Left renal cortex interstitium (tissue), 4 donors: ENCODE measurements around the gene PTPN11. TPM values are rescaled to one million over a fixed set of nuclear protein-coding genes. Genes with fewer than 3 reads are reported as not detected.
"Not testable (repeated sequence)": the region's sequence is repeated elsewhere in the genome, so short reads cannot be mapped to it uniquely, and the experiment has no call there.

ENCODE experiments used
- DNase-seq, 4 donors: peaks; one replicate each; pipeline ENCODE4 v3.0.0-alpha.2; 2013; ENCODE audit warnings: low read depth in 4 of 4, low spot score in 2 of 4, missing footprints in 1 of 4
- polyA plus RNA-seq, 4 donors: library from polyadenylated mRNA; unstranded; fragments of 120-200 nt; gene quantifications; one replicate each; pipeline ENCODE4 v1.2.1, GENCODE V29; 2013; ENCODE audit not compliant: insufficient read length in 4 of 4

The PTPN11 gene
- 10 to 100 TPM; 71.7 to 85.5 (median 77.7) TPM for polyA plus RNA-seq

DNA sequence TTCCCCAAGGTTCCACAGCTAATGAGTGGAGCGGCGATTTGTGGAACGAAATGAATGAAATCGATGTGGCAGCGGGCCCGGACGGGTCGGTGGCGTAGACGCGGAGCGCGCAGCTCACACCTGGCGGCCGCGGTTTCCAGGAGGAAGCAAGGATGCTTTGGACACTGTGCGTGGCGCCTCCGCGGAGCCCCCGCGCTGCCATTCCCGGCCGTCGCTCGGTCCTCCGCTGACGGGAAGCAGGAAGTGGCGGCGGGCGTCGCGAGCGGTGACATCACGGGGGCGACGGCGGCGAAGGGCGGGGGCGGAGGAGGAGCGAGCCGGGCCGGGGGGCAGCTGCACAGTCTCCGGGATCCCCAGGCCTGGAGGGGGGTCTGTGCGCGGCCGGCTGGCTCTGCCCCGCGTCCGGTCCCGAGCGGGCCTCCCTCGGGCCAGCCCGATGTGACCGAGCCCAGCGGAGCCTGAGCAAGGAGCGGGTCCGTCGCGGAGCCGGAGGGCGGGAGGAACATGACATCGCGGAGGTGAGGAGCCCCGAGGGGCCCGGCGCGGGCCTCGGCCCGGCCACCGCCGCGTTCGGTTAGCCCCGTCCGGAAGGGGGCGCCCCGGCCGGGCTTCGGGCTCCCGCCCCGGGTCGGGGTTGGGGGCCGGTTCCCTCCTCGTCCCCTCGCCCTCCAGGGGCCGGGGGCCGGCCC, at the start of gene PTPN11:
TSS of gene PTPN11 (plus strand) at position 340 of the 689 bp plus-strand sequence. CDS start at position 505, 165 bp downstream.
- DNase-seq = peak; percentile 37 to 70 (median 60)

DNA sequence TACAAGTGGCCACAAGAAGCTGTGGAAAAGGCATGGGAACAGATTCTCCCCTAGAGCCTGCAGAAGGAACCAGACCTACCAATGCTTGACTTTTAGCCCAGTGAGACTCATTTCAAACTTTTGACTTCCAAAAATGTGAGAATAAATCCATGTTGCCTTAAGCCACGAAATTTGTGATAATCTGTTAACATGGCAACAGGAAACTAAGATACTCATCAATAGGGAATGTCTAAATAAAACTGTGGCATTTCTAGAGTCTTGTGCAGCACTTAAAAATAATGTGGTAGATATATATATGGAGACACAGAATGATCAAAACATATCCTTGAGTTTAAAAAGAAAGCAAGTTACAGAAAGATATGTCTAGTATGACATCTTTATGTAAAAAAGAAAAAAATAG, 48.5 kb upstream of the PTPN11 start:
- DNase-seq = no peak

DNA sequence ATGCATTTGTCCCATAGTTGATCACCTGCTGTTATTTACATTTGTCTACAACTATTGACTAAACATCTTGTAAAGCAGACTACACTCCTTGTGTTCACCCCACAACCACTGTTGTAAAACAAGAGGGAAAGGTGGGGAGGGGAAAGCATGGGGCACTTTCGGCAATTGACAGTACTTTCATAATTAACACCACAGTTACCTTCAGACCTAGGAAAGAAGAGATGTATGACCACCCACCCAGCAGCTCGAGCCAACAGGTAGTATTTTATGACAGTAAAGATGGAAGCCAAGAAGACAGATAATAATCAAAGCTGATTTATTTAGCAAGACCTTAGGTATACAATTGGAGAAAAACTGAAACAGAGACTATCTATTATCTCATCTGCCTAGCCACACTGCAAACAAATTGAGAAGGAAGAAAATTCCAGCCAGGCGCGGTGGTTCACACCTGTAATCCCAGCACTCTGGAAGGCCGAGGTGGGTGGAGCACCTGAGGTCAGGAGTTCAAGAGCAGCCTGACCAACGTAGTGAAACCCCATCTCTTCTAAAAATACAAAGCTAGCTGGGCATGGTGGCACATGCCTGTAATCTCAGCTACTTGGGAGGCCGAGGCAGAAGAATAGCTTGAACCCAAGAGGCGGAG, 47.8 kb upstream of the PTPN11 start:
- no peak for DNase-seq

DNA sequence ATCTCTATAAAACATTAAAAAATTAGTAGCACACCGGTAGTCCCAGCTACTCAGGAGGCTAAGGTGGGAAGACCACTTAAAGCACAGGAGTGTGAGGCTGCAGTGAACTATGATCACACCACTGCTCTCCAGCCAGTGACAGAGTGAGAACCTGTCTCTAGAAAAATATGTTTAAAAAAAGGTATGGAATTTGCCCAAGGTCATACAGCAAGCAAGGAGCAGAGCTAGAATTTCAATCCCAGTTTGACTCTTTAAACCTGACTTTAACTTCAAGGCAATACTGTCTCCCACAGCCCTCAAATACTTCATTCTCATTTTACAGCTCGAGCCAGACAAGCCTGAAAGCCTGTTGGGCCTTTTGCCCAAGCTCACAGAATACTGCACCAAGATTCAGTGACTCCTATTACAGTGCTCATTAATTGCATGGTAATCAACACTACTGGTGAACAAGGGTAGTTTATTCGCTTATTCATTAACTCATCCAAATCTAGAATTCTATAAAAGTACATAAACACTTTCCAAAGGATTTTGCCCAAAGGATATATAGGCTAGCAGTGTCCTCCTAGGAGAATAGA, 44.5 kb upstream of the PTPN11 start:
- no peak for DNase-seq

DNA sequence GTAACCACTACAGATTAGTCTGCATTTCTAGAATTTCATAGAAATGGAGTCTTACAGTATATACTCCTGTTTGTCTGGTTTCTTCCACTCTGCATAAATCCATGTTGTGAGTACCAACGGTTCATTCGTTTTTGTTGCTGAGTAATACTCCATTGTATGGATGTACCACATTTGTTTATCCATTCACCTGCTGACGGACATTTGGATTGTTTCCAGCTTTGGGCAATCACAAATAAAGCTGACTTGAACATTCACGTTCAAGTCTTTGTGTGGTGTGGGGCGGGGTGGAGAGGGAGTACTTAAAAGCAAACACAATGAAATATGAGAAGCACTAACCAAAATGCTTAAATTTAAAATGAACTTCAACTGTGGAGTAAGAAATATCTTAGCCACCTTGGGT, 43.6 kb upstream of the PTPN11 start:
- no peak for DNase-seq

DNA sequence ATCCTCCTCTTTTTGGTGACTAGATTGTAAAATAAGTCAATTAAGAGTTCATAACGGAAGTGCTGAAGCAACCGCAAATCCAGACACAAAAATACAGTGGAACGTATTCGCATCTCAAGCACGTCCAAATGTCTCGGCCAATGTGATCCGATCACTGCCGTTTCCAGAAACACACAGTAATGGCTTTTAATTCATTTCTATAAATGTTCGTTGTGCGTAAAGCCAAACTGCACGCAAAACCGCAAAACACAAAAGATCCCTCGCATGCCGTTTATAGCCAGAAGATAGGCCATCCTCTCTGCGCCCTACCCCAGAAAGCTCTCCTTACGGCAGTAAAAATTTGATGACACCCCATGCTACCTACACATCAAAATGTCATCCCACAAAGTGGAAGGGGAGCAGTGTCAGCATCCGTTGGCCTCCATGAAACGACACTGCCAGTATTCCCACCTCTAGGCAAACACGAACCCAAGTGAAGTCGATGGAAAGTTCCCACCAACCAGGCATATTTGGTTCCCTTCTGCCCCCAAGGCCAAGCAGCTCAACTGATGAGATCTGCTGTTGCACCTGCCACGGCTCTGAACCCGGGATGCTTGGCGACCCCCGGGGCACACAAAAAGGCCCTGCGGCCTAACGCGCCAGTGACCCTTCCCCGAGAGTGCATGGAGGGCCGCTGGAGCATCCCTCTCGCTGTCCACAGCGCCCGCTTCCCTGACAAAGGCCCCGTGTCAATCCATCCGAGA, 37.9 kb upstream of the PTPN11 start:
- no peak for DNase-seq

DNA sequence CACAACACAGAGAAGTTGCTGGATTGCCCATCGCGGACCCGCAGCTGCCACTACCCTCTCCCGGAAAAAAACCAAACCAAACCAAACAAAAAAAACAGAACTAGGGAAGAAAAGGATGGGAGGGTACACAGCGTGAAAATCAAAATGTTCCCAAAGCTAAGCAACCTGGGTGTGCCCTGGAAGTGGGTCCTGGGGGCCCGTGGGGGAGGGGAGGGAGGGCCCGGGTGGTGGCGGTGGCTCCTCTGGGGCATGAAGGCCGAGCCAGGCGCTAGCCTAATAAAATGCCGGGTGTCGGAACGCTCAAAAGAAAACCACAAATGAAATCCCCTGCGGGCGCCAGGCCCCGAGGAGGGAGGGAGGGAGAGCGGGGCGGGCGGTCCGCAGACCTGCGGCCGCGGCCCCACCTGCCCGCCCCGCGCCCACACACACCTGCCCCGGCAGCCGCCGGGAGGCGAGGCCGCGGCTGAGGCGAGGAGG, 37.3 kb upstream of the PTPN11 start:
- no peak for DNase-seq

DNA sequence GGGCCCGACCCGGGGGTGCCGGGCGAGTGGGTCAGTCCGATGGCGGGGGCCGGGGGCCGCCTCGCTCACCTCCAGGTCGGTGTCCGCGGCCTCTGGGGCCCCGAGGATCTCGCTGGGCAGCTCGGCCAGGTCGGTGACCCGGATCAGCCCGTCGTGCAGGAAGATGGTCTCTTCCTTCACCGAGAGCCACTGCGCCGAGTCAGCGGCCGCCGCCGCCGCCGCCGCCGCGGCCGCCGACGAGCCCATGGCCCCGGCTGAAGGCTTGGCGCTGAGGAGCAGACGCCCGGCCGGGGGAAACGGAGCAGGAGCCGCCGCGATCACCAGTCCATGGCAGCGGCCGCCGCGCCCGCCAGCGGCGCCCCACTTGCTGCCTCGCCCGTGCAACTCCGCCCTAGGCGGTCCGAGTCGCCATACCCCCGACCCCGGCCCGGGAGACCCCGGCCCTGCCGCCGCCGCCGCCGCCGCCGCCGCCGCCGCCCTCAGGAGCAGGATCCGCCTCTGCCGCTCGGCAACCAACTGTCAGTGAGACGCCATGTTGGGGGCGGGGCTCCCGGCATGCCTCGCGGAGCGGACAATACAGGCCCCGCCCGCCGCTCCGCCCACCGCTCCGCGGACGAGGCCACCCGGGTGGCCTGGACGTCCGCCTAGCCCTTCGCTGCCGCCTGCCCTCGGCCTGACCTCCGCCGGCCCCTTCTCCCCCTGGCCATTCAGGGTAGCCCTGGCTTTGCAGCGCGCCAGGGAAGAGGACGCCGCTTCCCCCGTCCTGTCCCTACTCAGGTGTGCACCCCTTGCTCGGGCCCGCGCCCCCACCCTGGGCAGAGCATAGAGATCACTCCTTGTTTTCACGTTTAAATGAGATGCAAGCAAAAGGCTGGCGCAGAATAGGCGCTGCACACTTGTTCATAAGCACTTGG, 36.6 kb upstream of the PTPN11 start, which contains the start of gene HECTD4:
TSS of gene HECTD4 (minus strand) at position 549 of the 914 bp plus-strand sequence. CDS start at position 246, 303 bp downstream.
- peak in 2 of 4 donors; percentile 82 to 89 for DNase-seq

DNA sequence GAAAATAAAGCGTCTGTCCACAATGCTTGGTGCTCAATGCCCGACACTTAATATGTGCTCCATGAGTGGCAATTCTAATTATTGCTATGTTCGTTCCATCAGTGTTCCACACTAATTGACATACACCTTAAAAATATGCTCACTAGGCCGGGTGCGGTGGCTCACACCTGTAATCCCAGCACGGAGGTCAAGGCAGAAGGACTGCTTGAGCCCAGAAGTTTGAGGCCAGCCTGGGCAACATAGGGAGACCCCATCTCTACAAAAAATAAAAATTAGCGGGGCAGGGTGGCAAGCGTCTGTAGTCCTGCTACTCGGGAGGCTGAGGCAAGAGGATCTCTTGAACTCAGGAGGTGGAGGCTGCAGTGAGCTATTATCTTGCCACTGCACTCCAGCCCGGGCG, 35.9 kb upstream of the PTPN11 start:
- DNase-seq = no peak

DNA sequence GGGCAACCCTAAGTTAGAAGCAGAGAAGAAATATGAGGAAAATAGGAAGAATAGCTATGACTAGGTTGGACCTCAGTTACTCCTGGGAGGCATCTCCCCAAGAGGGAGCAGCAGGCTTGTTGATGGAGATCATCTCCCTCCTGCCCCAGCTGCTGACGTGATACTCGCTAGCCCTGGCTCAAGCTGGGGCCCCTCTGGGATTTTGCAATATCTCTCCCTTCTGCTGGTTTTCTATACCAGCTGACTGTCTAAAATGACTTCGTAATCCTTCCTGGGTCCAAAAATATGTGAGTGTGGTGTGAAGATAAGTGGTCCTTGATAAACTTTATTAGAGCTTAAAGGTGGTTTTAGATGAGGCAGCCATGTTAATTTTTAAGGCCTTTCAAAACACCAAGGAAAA, 32.0 kb upstream of the PTPN11 start:
- DNase-seq = no peak

DNA sequence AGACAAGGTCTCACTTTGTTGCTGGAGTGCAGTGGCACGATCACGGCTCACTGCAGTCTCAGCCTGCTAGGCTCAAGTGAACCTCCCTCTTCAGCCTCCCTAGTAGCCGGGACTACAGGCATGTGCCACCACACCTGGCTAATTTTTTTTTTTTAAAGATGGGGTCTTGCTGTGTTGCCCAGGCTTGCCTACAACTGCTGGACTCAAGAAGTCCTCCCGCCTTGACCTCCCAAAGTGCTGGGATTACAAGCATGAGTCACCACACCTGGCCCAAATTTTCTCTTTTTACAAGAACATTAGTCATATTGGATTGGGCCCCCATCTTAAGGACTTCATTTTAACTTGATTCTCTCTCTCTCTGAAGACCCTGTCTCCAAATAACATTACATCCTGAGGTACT, 29.5 kb upstream of the PTPN11 start:
- no peak for DNase-seq

DNA sequence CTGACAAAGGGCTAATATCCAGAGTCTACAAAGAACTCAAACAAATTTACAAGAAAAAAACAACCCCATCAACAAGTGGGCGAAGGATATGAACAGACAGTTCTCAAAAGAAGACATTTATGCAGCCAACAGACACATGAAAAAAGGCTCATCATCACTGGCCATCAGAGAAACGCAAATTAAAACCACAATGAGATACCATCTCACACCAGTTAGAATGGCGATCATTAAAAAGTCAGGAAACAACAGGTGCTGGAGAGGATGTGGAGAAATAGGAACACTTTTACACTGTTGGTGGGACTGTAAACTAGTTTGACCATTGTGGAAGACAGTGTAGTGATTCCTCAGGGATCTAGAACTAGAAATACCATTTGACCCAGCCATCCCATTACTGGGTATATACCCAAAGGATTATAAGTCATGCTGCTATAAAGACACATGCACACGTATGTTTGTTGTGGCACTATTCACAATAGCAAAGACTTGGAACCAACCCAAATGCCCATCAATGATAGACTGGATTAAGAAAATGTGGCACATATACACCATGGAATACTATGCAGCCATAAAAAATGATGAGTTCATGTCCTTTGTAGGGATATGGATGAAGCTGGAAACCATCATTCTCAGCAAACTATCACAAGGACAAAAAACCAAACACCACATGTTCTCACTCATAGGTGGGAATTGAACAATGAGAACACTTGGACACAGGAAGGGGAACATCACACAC, 28.7 kb upstream of the PTPN11 start:
- not testable (repeated sequence) for DNase-seq

DNA sequence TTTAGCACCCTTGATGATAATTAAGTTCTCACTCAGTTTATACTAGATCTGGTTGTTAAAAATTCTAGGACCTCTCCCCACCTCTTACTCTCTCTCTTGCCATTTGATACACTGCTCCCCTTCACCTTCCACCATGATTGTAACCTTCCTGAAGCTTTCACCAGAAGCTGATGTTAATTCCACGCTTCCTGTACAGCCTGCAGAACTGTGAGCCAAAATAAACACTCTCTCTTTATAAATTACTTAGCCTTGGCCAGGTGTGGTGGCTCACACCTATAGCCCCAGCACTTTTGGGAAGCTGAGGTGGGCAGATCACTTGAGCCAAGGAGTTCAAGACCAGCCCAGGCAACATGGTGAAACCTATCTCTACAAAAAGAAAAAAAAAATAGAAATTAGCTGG, 25.4 kb upstream of the PTPN11 start:
- no peak for DNase-seq

DNA sequence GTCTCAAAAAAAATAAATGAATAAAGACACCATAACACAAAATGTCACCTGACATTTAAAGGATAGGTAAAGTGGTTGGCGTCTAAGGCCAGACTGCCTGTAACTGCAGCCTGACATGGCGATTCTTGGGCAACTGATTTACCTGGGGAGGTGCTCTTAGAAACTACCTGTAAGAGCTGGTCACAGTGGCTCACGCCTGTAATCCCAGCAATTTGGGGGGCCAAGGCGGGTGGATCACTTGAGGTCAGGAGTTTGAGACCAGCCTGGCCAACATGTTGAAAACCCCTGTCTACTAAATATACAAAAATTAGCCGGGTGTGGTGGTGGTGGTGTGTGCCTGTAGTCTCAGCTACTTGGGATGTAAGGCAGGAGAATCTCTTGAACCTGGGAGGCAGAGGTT, 17.7 kb upstream of the PTPN11 start:
- no peak for DNase-seq

DNA sequence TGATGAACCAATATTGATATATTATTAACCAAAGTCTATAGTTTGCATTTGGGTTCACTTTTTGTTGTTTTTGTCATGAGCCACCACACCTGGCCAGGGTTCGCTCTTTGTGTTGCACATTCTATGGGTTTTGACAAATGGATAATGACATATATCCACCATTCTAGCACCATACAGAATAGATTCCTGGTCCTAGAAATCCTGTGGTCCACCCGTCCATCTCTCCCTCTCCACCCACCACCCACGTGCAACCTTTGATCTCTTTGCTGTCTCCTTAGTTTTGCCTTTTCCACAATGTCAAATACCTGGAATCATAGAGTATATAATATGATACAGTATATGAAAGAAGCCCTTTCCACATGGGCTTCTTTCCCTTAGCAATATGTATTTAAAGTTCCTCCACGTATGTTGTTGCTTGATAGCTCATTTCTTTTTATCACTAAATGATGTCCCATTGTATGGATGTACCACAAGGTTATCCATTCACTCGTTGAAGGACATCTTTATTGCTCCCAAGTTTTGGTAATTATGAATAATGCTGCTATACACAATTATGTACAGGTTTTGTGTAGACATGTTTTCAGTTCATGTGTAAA, 16.7 kb upstream of the PTPN11 start:
- no peak for DNase-seq

DNA sequence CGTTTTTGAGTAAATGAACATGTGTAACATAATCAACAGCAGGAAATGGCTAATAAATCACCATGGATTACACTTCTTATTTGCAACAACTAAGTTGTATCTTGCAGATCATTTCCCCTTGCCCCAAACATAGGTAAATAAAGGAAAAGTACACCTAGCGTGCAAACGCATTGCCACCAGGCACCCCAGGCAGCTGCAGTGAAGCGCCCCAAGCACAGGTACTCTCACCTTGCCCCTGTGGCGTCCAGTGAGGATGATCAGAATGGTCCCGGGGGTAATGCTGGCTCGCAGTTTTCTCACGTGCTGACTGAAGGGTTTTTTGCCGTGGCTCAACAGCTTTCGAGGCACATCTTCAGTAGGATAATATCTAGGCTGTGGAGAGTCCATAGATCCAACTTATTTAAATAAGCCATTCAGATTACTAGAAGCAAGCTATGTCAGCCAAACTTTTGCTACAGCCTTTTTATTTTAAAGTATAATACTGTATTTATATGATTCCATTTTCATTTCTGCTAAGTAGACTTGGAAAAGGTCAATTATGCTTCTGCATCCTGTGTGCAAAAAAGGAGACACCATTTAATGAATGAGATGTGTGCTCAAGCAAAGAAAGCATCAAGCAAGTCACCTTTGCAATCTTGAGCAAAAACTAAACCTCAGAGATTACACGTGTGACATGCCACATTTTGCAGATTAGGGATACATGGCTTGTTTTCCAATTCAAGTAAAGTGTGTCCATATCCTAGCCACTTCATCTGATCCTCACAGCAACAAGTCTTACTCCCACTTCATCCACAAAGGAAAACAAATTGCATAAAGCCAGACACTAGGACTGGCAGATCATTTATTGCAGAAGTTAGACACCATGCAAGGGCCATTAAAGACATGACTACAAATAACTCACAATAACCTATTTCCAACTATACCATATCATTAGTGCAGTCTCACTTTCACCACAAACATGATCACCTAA, 11.9 kb upstream of the PTPN11 start:
- no peak for DNase-seq

DNA sequence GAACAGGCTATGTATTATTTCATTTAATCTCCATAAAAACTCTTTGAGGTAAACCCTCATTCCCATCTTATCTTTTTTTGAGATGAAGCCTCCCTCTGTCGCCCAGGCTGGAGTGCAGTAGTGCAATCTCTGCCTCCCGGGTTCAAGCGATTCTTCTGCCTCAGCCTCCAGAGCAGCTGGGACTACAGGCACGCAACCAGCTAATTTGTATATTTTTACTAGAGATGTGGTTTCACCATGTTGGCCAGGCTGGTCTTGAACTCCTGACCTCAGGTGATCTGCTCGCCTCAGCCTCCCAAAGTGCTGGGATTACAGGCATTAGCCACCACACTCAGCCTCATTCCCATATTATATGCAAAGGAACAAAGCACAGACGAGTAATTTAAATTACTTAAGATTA, 11.1 kb upstream of the PTPN11 start:
- not testable (repeated sequence) for DNase-seq

DNA sequence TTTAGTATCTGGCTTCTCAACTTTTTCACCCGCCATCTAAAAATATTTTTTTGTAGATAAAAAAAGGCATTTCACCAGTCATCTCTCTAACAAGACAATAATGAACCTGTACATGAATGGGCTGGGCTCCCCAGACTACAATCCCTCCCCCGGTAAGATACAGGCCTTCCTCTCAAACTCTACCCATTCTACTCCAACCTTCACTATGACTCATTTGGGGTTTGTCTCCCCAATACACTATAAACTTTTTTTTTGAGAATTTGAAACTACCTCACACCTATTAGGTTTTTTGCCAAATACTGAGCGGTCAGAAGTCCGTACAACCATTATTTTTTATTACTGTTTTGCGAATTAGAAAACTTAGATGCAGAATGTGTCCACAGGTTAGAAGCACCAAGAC, 10.1 kb upstream of the PTPN11 start:
- DNase-seq = no peak
